Fibroblast of mammary gland (primary cell): Measurements from ENCODE around the gene CD14.
"Not testable (repeated sequence)": the region's sequence is repeated elsewhere in the genome, so short reads cannot be mapped to it uniquely, and the experiment has no call there.

Experiments
- DNase-seq: peaks from one replicate; pipeline ENCODE4 v3.0.0-alpha.2; 2010; ENCODE audit warnings: low read depth
- H3K4me3 ChIP-seq: 2 replicates; pipeline ENCODE4 v1.5.1; 2011; ENCODE audit warnings: low read depth, mild to moderate bottlenecking, low read length, moderate library complexity; ENCODE audit not compliant: control insufficient read depth
- CTCF ChIP-seq: conservative IDR thresholded peaks from 2 replicates; pipeline ENCODE4 v1.5.1; 2011; ENCODE audit warnings: low read depth, low read length, inconsistent platforms; ENCODE audit not compliant: control insufficient read depth, insufficient read depth

The CD14 gene

GRCh38 chr5:140647042-140647419, 14.1 kb upstream of the CD14 start:
- no peak for DNase-seq
- H3K4me3 ChIP-seq = peak overlapping the region; percentile 95
- no peak for TF ChIP-seq CTCF

GRCh38 chr5:140642718-140643117, 9.7 kb upstream of the CD14 start:
- DNase-seq = peak; percentile 63
- TF ChIP-seq CTCF = no peak
- no peak overlapping the region for H3K4me3 ChIP-seq

- no peak for TF ChIP-seq CTCF
- no peak overlapping the region for H3K4me3 ChIP-seq
- no peak for DNase-seq
Measured at GRCh38 chr5:140641716-140642115, 8.7 kb upstream of the CD14 start.

GRCh38 chr5:140639148-140639981, 6.4 kb upstream of the CD14 start, which contains the start of gene TMCO6:
TSS of gene TMCO6 (plus strand) at chr5:140639451. CDS start at chr5:140639528, 77 bp downstream.
- TF ChIP-seq CTCF = peak; percentile 40
- DNase-seq = peak; percentile 98
- peak within 1 kb of the TSS; percentile 76 for H3K4me3 ChIP-seq

- peak overlapping the region; percentile 33 for H3K4me3 ChIP-seq
- DNase-seq = not testable (repeated sequence)
Measured at GRCh38 chr5:140638898-140639147, 5.8 kb upstream of the CD14 start.

- TF ChIP-seq CTCF = no peak
- H3K4me3 ChIP-seq = no peak overlapping the region
- no peak for DNase-seq
Measured at GRCh38 chr5:140637371-140638100, 4.6 kb upstream of the CD14 start.
